Measurements from ENCODE around the gene BTLA. TPM values are rescaled to one million over a fixed set of nuclear protein-coding genes. Genes with fewer than 3 reads are reported as not detected.

BTLA gene
- polyA plus RNA-seq, 1 donor from 2014 or later = not detected

DNA sequence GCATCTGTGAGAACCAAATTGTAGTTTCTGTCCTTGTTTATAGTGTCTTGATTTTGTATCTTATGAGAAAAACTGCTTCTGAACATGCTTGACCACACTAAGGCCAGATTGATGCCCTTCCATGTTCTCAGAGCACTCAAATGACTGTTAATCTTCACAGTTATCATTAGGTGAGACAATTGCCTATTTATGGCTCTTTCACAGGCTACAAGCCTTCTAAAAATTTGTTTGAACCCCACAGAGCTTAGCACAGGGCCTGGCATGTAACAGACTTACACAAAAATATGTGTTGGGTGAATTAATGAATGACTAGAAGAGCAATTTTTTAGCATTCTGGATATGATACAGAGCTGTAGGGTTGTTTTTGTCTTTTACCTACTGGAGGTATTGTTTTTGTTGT, 43.1 kb downstream of the BTLA start:
- no peaks in the 10 kb centered on the region for H3K27me3 ChIP-seq (ENCODE audit: insufficient read depth, low read depth, low read length)
- no peaks in the 10 kb centered on the region for H3K36me3 ChIP-seq (ENCODE audit: insufficient read depth, low read length)
- H2AFZ ChIP-seq (ENCODE audit: low read depth, low read length) = no peak overlapping the region
- no peaks in the 10 kb centered on the region for H3K79me2 ChIP-seq (replicated peaks; ENCODE audit: insufficient read depth, low read length)
- no peaks in the 10 kb centered on the region for H3K9me3 ChIP-seq (ENCODE audit: low read length)
- no peaks in the 10 kb centered on the region for H3K9me2 ChIP-seq (ENCODE audit: insufficient read depth, low read length)
- H4K20me1 ChIP-seq (ENCODE audit: insufficient read depth) = no peaks in the 10 kb centered on the region
- H3K4me3 ChIP-seq (ENCODE audit: low read length) = no peak overlapping the region
- H3K4me2 ChIP-seq (ENCODE audit: low read length) = no peak overlapping the region
- H3F3A ChIP-seq (ENCODE audit: insufficient read depth, low read length, poor library complexity, severe bottlenecking) = no peaks in the 10 kb centered on the region
- TF ChIP-seq RAD21 (conservative IDR thresholded peaks at IDR 0.05) (no peak), SMC3 (conservative IDR thresholded peaks at IDR 0.05; ENCODE audit: poor library complexity) (no peak), POLR2AphosphoS5 (IDR thresholded peaks at IDR 0.05) (no peak), TAF1 (IDR thresholded peaks at IDR 0.05; ENCODE audit: low read depth) (no peak), EP300 (conservative IDR thresholded peaks at IDR 0.05; ENCODE audit: poor library complexity, severe bottlenecking) (no peak), EZH2 (IDR thresholded peaks at IDR 0.05; ENCODE audit: borderline replicate concordance, insufficient read depth, low read length, poor library complexity, severe bottlenecking) (no peak)
- TF ChIP-seq, protein P1, sequence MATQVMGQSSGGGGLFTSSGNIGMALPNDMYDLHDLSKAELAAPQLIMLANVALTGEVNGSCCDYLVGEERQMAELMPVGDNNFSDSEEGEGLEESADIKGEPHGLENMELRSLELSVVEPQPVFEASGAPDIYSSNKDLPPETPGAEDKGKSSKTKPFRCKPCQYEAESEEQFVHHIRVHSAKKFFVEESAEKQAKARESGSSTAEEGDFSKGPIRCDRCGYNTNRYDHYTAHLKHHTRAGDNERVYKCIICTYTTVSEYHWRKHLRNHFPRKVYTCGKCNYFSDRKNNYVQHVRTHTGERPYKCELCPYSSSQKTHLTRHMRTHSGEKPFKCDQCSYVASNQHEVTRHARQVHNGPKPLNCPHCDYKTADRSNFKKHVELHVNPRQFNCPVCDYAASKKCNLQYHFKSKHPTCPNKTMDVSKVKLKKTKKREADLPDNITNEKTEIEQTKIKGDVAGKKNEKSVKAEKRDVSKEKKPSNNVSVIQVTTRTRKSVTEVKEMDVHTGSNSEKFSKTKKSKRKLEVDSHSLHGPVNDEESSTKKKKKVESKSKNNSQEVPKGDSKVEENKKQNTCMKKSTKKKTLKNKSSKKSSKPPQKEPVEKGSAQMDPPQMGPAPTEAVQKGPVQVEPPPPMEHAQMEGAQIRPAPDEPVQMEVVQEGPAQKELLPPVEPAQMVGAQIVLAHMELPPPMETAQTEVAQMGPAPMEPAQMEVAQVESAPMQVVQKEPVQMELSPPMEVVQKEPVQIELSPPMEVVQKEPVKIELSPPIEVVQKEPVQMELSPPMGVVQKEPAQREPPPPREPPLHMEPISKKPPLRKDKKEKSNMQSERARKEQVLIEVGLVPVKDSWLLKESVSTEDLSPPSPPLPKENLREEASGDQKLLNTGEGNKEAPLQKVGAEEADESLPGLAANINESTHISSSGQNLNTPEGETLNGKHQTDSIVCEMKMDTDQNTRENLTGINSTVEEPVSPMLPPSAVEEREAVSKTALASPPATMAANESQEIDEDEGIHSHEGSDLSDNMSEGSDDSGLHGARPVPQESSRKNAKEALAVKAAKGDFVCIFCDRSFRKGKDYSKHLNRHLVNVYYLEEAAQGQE (IDR thresholded peaks at IDR 0.05; ENCODE audit: borderline replicate concordance) = no peak
- TF ChIP-seq, protein P2, sequence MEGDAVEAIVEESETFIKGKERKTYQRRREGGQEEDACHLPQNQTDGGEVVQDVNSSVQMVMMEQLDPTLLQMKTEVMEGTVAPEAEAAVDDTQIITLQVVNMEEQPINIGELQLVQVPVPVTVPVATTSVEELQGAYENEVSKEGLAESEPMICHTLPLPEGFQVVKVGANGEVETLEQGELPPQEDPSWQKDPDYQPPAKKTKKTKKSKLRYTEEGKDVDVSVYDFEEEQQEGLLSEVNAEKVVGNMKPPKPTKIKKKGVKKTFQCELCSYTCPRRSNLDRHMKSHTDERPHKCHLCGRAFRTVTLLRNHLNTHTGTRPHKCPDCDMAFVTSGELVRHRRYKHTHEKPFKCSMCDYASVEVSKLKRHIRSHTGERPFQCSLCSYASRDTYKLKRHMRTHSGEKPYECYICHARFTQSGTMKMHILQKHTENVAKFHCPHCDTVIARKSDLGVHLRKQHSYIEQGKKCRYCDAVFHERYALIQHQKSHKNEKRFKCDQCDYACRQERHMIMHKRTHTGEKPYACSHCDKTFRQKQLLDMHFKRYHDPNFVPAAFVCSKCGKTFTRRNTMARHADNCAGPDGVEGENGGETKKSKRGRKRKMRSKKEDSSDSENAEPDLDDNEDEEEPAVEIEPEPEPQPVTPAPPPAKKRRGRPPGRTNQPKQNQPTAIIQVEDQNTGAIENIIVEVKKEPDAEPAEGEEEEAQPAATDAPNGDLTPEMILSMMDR (IDR thresholded peaks at IDR 0.05; ENCODE audit: poor library complexity, severe bottlenecking) = no peak
- no peak overlapping the region for H3K9ac ChIP-seq (ENCODE audit: low read length)
- no peak overlapping the region for H3K27ac ChIP-seq (ENCODE audit: low read length)

DNA sequence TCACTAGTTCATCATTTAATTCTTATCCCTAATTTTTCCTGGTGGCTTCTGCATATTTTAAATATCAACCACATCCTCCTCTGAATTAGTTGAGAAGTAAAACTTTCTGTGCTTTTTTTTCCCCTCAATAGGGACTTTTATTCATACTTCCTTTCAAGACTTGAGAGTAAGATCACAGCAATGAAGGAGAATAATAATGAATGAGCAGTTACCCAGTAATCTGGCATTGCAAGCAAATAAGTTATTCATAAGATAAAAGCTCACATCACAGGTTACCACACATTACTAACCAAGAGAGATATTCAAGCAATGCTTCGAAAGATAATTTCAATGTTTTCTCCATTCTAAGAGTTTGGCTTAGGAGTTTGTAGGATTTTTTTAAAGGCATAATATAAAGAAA, 50.3 kb downstream of the BTLA start:
- Histone ChIP-seq H3K4me3 (ENCODE audit: low read length) (no peak overlapping the region), H3K79me2 (replicated peaks; ENCODE audit: insufficient read depth, low read length) (no peaks in the 10 kb centered on the region), H3F3A (ENCODE audit: insufficient read depth, low read length, poor library complexity, severe bottlenecking) (no peaks in the 10 kb centered on the region), H3K36me3 (ENCODE audit: insufficient read depth, low read length) (no peaks in the 10 kb centered on the region), H3K27ac (ENCODE audit: low read length) (no peak overlapping the region), H3K27me3 (ENCODE audit: insufficient read depth, low read depth, low read length) (no peaks in the 10 kb centered on the region), H3K4me2 (ENCODE audit: low read length) (no peak overlapping the region), H4K20me1 (ENCODE audit: insufficient read depth) (no peaks in the 10 kb centered on the region), H3K9ac (ENCODE audit: low read length) (no peak overlapping the region), H3K9me2 (ENCODE audit: insufficient read depth, low read length) (no peaks in the 10 kb centered on the region), H3K9me3 (ENCODE audit: low read length) (no peaks in the 10 kb centered on the region), H2AFZ (ENCODE audit: low read depth, low read length) (no peak overlapping the region)
- no peak for TF ChIP-seq TAF1 (IDR thresholded peaks at IDR 0.05; ENCODE audit: low read depth)
- TF ChIP-seq, protein P1 (IDR thresholded peaks at IDR 0.05; ENCODE audit: borderline replicate concordance) = no peak
- no peak for TF ChIP-seq EZH2 (IDR thresholded peaks at IDR 0.05; ENCODE audit: borderline replicate concordance, insufficient read depth, low read length, poor library complexity, severe bottlenecking)
- TF ChIP-seq, protein P2 (IDR thresholded peaks at IDR 0.05; ENCODE audit: poor library complexity, severe bottlenecking) = no peak
- no peak for TF ChIP-seq SMC3 (conservative IDR thresholded peaks at IDR 0.05; ENCODE audit: poor library complexity)
- no peak for TF ChIP-seq EP300 (conservative IDR thresholded peaks at IDR 0.05; ENCODE audit: poor library complexity, severe bottlenecking)
- no peak for TF ChIP-seq POLR2AphosphoS5 (IDR thresholded peaks at IDR 0.05)
- TF ChIP-seq RAD21 (conservative IDR thresholded peaks at IDR 0.05) = no peak
- TF ChIP-seq MXI1 (conservative IDR thresholded peaks at IDR 0.05; ENCODE audit: poor library complexity, severe bottlenecking) = no peak

Measured in neural cell (in vitro differentiated cells).